Measurements from ENCODE around the gene GRPEL2. TPM values are rescaled to one million over a fixed set of nuclear protein-coding genes. Genes with fewer than 3 reads are reported as not detected.

The GRPEL2 gene
- total and polyA plus RNA-seq, 2 of the 8 experiments (the other 6 are each of a cell fraction or from before 2014, with no cell fraction given): 11.2 to 52.2 TPM

DNA sequence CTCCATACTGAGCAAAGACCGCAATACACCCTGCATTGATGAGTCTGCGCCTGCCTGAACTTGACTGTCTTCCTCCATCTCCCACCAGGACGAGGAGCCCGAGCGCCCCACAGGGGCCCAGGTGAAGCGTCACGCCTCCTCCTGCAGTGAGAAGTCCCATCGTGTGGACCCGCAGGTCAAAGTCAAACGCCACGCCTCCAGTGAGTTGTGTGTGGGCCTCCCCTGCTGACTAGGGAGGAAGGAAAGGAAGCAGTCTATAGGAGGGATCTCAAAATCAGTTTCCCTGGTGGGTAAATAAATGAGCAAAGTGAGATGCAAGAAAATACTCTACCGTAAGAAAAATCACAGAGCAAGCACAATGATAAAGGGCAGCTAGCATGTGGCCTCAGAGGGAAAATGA is 22.8 kb upstream of the GRPEL2 start:
- no peak overlapping the region for H2BK20ac ChIP-seq (ENCODE audit: low read length)
- H3K9me3 ChIP-seq (ENCODE audit: insufficient read depth in 2 of 2, low read depth in 1 of 2, low read length in 1 of 2): no peaks in the 10 kb centered on the region
- H3K27ac ChIP-seq (ENCODE audit: low read depth, low read length): no peak overlapping the region
- H2AFZ ChIP-seq (ENCODE audit: low read length): no peak overlapping the region
- no peak overlapping the region for H3K23ac ChIP-seq (ENCODE audit: insufficient read length)
- no peak overlapping the region for H2AK5ac ChIP-seq (ENCODE audit: low read depth, low read length)
- no peaks in the 10 kb centered on the region for H3K79me2 ChIP-seq (ENCODE audit: control insufficient read depth in 1 of 2, insufficient read depth in 2 of 2, low read length in 2 of 2)
- no peak overlapping the region for H2BK5ac ChIP-seq (ENCODE audit: low read depth, low read length)
- H3K9ac ChIP-seq (replicated peaks in 1 of 4; ENCODE audit: extremely low read depth in 1 of 4, low read depth in 3 of 4, low read length in 3 of 4): no peak overlapping the region
- no peak overlapping the region for H2BK12ac ChIP-seq (ENCODE audit: low read depth, low read length)
- no peaks in the 10 kb centered on the region for H3K36me3 ChIP-seq (ENCODE audit: control insufficient read depth in 2 of 4, insufficient read depth in 4 of 4, low read length in 3 of 4)
- DNase-seq (ENCODE audit: low read depth in 1 of 2, low spot score in 2 of 2): no peak
- WGBS, 2 experiments (ENCODE audit: extremely low coverage in 1 of 2, insufficient coverage in 1 of 2, insufficient read length in 1 of 2, insufficient replicate concordance in 2 of 2, low coverage in 1 of 2, low lambda C conversion rate in 2 of 2, missing lambda C conversion rate in 1 of 2): 76% methylated on average over 12 of the region's 12 CpGs; no CpG with 5 or more reads in 1 of the 2 experiments
- peaks cover 0 to 6% (median under 1%) of the 10 kb centered on the region in 4 experiments; a peak in 4 of 7 replicates for H3K4me1 ChIP-seq (replicated peaks in 1 of 4; ENCODE audit: control insufficient read depth in 3 of 4, insufficient read depth in 4 of 4, low read length in 3 of 4)
- ChIA-PET POLR2A (ENCODE audit: partially characterized antibody) (interaction anchor here (1.3 to 1.9 kb wide), 2 partner anchors 23 to 24 kb away, joined by 4 to 10 read pairs; partner anchors contain the start of gene GRPEL2), CTCF (ENCODE audit: partially characterized antibody) (interaction anchor here (1.0 to 5.1 kb wide), 3 partner anchors 9 to 76 kb away, joined by 3 to 28 read pairs (median 8); no protein-coding TSS in a partner anchor)
- no peaks in the 10 kb centered on the region for H4K20me1 ChIP-seq (replicated peaks in 1 of 2; ENCODE audit: control insufficient read depth in 1 of 2, insufficient read depth in 2 of 2, low read length in 2 of 2)
- no peak overlapping the region for H4K91ac ChIP-seq (replicated peaks; ENCODE audit: insufficient read length, low read length)
- TF ChIP-seq, protein P1, sequence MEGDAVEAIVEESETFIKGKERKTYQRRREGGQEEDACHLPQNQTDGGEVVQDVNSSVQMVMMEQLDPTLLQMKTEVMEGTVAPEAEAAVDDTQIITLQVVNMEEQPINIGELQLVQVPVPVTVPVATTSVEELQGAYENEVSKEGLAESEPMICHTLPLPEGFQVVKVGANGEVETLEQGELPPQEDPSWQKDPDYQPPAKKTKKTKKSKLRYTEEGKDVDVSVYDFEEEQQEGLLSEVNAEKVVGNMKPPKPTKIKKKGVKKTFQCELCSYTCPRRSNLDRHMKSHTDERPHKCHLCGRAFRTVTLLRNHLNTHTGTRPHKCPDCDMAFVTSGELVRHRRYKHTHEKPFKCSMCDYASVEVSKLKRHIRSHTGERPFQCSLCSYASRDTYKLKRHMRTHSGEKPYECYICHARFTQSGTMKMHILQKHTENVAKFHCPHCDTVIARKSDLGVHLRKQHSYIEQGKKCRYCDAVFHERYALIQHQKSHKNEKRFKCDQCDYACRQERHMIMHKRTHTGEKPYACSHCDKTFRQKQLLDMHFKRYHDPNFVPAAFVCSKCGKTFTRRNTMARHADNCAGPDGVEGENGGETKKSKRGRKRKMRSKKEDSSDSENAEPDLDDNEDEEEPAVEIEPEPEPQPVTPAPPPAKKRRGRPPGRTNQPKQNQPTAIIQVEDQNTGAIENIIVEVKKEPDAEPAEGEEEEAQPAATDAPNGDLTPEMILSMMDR (IDR thresholded peaks at IDR 0.05; ENCODE audit: control extremely low read depth in 1 of 3, insufficient read depth in 1 of 3, low read depth in 1 of 3, low read length in 3 of 3): 0 out of 4 replicates have a peak, but pooled peaks of 1 of the 3 experiments have one; percentile 3
- TF ChIP-seq RAD21 (IDR thresholded peaks at IDR 0.05 in 1 of 2, conservative IDR thresholded peaks at IDR 0.05 in 1 of 2; ENCODE audit: low read depth in 2 of 2, low read length in 2 of 2) (peak in 1 of 2 experiments; percentile 18; a peak in 1 of 4 replicates), TAF1 (IDR thresholded peaks at IDR 0.05; ENCODE audit: low read depth, low read length) (no peak)
- H3K4ac ChIP-seq (replicated peaks; ENCODE audit: insufficient read length, low read depth, low read length): no peak overlapping the region
- no peak for FAIRE-seq
- no peaks in the 10 kb centered on the region for H3K27me3 ChIP-seq (replicated peaks in 1 of 4; ENCODE audit: control insufficient read depth in 3 of 4, extremely low read depth in 1 of 4, insufficient read depth in 3 of 4, low read length in 3 of 4)
- H3K79me1 ChIP-seq (ENCODE audit: low read depth, low read length): no peaks in the 10 kb centered on the region
- H3K4me3 ChIP-seq (ENCODE audit: extremely low read depth in 1 of 4, insufficient read depth in 2 of 4, low read depth in 3 of 4, low read length in 4 of 4): no peak overlapping the region
- H3K14ac ChIP-seq (ENCODE audit: insufficient read length): no peak overlapping the region
- H4K8ac ChIP-seq (ENCODE audit: extremely low read depth, insufficient read depth, low read length): no peak overlapping the region
- no peak overlapping the region for H3K18ac ChIP-seq (ENCODE audit: extremely low read depth, low read length)
- no peak overlapping the region for H2BK15ac ChIP-seq (ENCODE audit: low read length)
- no peak overlapping the region for H2BK120ac ChIP-seq (replicated peaks; ENCODE audit: low read depth, low read length)
- no peak overlapping the region for H3K56ac ChIP-seq (replicated peaks; ENCODE audit: insufficient read length, low read depth, low read length)
- no peaks in the 10 kb centered on the region for H3K23me2 ChIP-seq (ENCODE audit: low read depth, low read length)
- no peak overlapping the region for H4K5ac ChIP-seq (ENCODE audit: insufficient read length, low read depth, low read length)
- H3K4me2 ChIP-seq (ENCODE audit: insufficient read depth in 1 of 2, low read depth in 2 of 2, low read length in 2 of 2): no peak overlapping the region

Measured in H1 (cell line).